ENCODE data around the gene PLEKHM2.
A peak's percentile ranks its signal among the peaks of the same experiment; 100 is the strongest.

Gene PLEKHM2

GRCh38 chr1:15742339-15742801 lies 58.2 kb downstream of the PLEKHM2 start, which contains the start of gene TMEM82:
TMEM82 (plus strand) TSS chr1:15742499; CDS start chr1:15742560, 61 bp downstream.
- DNase-seq = no peak

- DNase-seq = no peak
These were observed 60.1 kb downstream of the PLEKHM2 start for GRCh38 chr1:15744122-15744679.

GRCh38 chr1:15747378-15747777 lies 63.3 kb downstream of the PLEKHM2 start:
- DNase-seq = no peak

- no peak for DNase-seq
These were observed 64.1 kb downstream of the PLEKHM2 start for GRCh38 chr1:15748264-15748663.

GRCh38 chr1:15748690-15749398 lies 64.7 kb downstream of the PLEKHM2 start:
- DNase-seq = no peak

GRCh38 chr1:15749399-15750291 lies 65.5 kb downstream of the PLEKHM2 start:
- no peak for DNase-seq

- DNase-seq = no peak
These were observed 66.8 kb downstream of the PLEKHM2 start for GRCh38 chr1:15750924-15751323.

GRCh38 chr1:15751717-15752116 lies 67.6 kb downstream of the PLEKHM2 start:
- no peak for DNase-seq

GRCh38 chr1:15753776-15754175 lies 69.7 kb downstream of the PLEKHM2 start:
- no peak for DNase-seq

- no peak for DNase-seq
These were observed 71.0 kb downstream of the PLEKHM2 start for GRCh38 chr1:15755021-15755645.

- DNase-seq = no peak
These were observed 71.5 kb downstream of the PLEKHM2 start for GRCh38 chr1:15755646-15756040.

- no peak for DNase-seq
These were observed 72.3 kb downstream of the PLEKHM2 start for GRCh38 chr1:15756143-15757015.

- no peak for DNase-seq
These were observed 73.0 kb downstream of the PLEKHM2 start for GRCh38 chr1:15757016-15757543.

- DNase-seq = no peak
These were observed 73.6 kb downstream of the PLEKHM2 start for GRCh38 chr1:15757575-15758342.

GRCh38 chr1:15758343-15758931 lies 74.3 kb downstream of the PLEKHM2 start, which contains the start of gene FBLIM1:
FBLIM1 (plus strand) TSS chr1:15758795; CDS start chr1:15764984, 6,189 bp downstream.
- DNase-seq = peak; percentile 21

- DNase-seq = no peak
These were observed 75.0 kb downstream of the PLEKHM2 start for GRCh38 chr1:15758953-15759661.

- no peak for DNase-seq
These were observed 76.5 kb downstream of the PLEKHM2 start for GRCh38 chr1:15760520-15761211.

GRCh38 chr1:15761366-15762128 lies 77.4 kb downstream of the PLEKHM2 start:
- DNase-seq = no peak

All from DMS79 treated with DMSO at 0.1 percent for 48 hours (cell line).